NCI-H1105 treated with DMSO at 0.1 percent for 48 hours (cell line): ENCODE results near the gene CDK13.

ENCODE experiments used
- DNase-seq: peaks from one replicate; lab custom pipeline; 2025; lab: John Stamatoyannopoulos, UW

Gene CDK13

GRCh38 chr7:40008223-40008815, 58.3 kb downstream of the CDK13 start:
- no peak for DNase-seq

GRCh38 chr7:40009301-40009700, 59.2 kb downstream of the CDK13 start:
- DNase-seq, result no peak

- DNase-seq, result no peak
Measured at GRCh38 chr7:40014376-40014775, 64.3 kb downstream of the CDK13 start.

GRCh38 chr7:40015790-40016296, 65.8 kb downstream of the CDK13 start:
- DNase-seq, result peak; percentile 74

- no peak for DNase-seq
Measured at GRCh38 chr7:40019558-40019957, 69.5 kb downstream of the CDK13 start.

- no peak for DNase-seq
Measured at GRCh38 chr7:40024048-40024447, 74.0 kb downstream of the CDK13 start.

GRCh38 chr7:40024841-40025240, 74.8 kb downstream of the CDK13 start:
- DNase-seq, result no peak

- no peak for DNase-seq
Measured at GRCh38 chr7:40027545-40027944, 77.5 kb downstream of the CDK13 start.

GRCh38 chr7:40033826-40034225, 83.8 kb downstream of the CDK13 start:
- DNase-seq, result no peak

GRCh38 chr7:40041456-40041855, 91.4 kb downstream of the CDK13 start:
- no peak for DNase-seq

- no peak for DNase-seq
Measured at GRCh38 chr7:40043164-40043563, 93.1 kb downstream of the CDK13 start.

GRCh38 chr7:40047661-40048060, 97.6 kb downstream of the CDK13 start:
- DNase-seq, result no peak

GRCh38 chr7:40057292-40057691, 107.2 kb downstream of the CDK13 start:
- DNase-seq, result peak; percentile 76

- no peak for DNase-seq
Measured at GRCh38 chr7:40058026-40058425, 108.0 kb downstream of the CDK13 start.

GRCh38 chr7:40058636-40059035, 108.6 kb downstream of the CDK13 start:
- DNase-seq, result no peak

- DNase-seq, result no peak
Measured at GRCh38 chr7:40059057-40059456, 109.0 kb downstream of the CDK13 start.

- no peak for DNase-seq
Measured at GRCh38 chr7:40072268-40072667, 122.2 kb downstream of the CDK13 start.

- DNase-seq, result no peak
Measured at GRCh38 chr7:40073239-40073638, 123.2 kb downstream of the CDK13 start.

GRCh38 chr7:40077849-40078248, 127.8 kb downstream of the CDK13 start:
- no peak for DNase-seq

- no peak for DNase-seq
Measured at GRCh38 chr7:40092182-40092581, 142.1 kb downstream of the CDK13 start.

- DNase-seq, result no peak
Measured at GRCh38 chr7:40093631-40094350, 143.7 kb downstream of the CDK13 start.

GRCh38 chr7:40095230-40095629, 145.2 kb downstream of the CDK13 start:
- DNase-seq, result no peak

GRCh38 chr7:40095695-40096327, 145.8 kb downstream of the CDK13 start:
- DNase-seq, result no peak
